Stimulated activated CD8-positive, alpha-beta memory T cell treated with anti-CD3 and anti-CD28 coated beads, Interleukin-2, amount 100 ng/mL, for 1 hour (primary cell): ENCODE results near the gene NEUROD2.

Experiments used
- DNase-seq, 2 donors: peaks; one replicate each; pipeline ENCODE4 v3.0.0-alpha.2; 2020; ENCODE audit warnings: low read depth in 2 of 2

The NEUROD2 gene

GRCh38 chr17:39618956-39619785 is 11.5 kb upstream of the NEUROD2 start:
- DNase-seq, result no peak

DNA sequence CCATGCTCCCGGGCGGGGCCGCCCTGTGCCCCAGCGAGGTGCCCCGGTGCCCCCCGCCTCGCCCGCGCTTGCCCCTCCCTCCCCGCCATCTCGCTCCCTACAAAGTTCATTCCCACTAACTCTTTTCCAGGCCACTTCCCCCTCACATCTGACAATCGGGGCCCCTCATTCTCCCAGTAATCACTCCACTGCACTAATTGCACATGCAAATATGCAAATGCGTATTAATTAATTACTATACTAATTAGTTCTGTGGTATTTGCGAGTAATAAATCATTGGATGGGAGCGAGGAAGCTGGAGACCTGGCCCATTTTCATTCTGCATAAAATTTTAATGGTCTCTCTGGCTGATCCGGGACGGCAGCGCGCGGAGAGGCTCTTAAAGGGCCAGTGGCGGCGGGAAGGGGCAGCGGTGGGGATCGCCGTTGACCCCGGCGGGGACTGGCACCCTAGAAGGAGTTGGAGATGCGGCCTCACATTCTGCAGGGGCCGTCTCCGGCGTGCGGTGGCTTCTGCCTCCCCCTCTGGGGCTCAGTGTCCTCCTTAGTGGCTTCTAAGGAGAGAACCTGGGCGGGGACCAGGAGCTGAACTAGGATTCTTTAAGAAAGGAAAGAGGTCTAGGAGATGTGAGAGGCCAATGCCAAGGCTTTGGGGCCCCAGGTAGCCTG is 10.7 kb upstream of the NEUROD2 start:
- no peak for DNase-seq

DNA sequence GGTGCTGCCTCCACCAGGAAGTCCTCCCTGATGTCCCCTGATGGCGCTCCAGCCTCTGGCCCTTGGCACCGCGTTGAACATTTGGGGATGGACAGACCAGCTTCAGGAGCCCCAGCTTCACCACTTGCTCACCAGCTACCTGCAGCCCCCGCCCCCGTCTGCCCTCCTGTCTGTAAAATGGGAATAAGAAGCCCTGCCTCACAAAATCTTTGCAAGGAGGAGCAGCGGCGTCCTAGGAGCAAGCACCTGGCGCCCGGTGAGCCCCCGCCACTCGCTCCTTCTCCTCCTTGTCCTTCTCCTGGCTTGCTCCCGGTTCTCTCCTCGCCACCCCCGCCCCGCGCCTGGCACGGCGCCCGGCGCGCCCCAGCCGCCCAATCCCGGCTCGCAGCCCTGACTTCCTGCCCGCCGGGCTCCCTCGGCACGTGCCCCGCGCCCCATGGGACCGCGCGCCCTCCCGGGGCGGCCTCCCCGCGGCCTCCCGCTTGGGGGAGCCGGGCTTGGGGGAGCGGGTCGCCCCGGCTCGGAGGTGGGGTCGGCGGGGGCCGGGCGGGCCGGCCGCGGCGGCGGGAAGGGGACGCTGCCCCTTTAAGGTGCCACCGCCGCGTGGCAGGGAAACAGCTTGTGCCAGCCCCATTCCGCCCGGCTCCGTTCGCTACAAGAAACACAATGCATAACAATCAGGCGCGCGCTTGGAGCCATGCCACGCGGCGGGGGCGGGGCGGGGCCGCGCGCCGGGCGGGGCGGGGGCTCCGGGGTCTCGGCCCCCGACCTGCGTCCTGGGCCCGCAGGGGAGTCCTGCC is 9.9 kb upstream of the NEUROD2 start:
- DNase-seq, result peak in 1 of 2 donors; percentile 24

DNA sequence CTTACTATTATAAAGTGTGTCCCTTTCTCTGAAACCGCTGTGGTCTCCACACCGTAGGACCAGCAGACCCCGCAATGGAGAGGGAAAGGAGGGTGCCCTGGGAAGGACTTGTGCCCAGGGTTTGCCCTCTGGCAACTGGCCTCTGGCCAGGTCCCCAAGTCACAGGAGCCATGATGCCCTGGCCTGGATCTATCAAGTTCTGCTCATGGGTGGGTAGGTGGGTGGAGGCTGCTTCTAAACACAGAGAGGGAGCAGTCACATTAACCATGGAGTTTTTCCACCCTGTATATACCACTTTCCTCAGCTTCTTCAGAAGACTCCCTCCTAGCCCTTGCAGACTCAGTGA is 9.4 kb upstream of the NEUROD2 start:
- no peak for DNase-seq

GRCh38 chr17:39615434-39615833 is 7.7 kb upstream of the NEUROD2 start:
- no peak for DNase-seq

DNA sequence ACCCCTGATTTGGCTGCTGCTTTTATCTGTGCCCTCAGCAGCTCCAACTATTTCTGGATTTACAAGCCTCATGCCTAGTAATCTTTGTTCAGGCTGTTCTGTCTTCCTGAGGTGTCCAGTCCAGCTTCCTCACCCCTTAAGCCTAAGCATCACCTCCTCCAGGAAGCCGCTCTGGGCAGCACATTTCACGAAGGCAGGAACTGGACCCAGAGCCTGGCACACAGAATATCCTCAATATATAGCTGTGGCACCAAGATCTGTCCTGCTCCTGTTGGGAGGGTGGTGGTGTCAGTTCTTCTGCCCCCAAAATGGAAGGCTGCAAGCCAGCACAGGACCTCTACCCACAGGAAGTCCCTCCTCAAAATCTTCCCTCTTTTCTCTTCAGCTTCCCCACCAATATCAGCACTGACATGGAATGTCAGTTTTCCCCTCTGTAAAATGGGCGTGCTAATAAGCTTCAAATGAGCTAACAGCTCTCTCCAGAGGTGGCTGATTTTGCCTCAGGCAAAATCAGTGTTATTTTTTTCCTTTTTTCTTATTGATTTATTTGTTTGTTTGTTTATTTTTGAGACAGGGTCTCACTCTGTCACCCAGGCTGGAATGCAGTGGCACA is 6.9 kb upstream of the NEUROD2 start:
- no peak for DNase-seq

- DNase-seq, result no peak
Measured at GRCh38 chr17:39612935-39613464, 5.3 kb upstream of the NEUROD2 start.

GRCh38 chr17:39612291-39612894 is 4.7 kb upstream of the NEUROD2 start:
- no peak for DNase-seq

- DNase-seq, result no peak
Measured at GRCh38 chr17:39611401-39612112, 3.8 kb upstream of the NEUROD2 start.

DNA sequence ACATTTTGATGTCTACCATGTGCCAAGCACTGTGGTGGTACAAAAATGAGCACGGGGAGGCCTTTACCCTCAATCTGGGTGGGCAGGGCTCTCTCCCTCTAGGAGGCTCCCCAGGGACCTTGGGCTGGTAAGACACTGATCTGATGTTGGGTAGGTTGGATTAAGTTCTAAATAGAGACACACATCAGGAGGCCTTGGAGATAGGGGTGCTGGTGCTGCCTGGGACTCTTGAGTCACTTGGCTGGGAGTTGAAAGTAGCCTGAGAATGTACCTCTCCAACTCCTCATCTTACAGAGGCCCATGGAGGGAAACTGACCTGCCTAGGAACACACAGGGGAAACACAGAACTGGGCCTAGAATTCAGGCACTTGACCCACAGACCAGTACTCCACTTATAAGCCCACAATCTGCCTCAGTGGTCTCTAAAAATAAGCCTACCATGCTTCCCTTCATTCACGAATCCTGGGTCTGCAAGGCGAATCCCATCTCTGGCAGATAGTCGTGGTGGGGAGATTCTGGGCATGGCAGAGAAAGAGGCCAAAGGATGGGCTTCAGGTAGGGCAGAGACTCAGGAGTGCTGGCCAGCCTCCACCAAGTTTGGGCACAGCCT is 1.8 kb upstream of the NEUROD2 start:
- DNase-seq, result no peak

GRCh38 chr17:39608142-39608981 is 642 bp upstream of the NEUROD2 start:
- no peak for DNase-seq

DNA sequence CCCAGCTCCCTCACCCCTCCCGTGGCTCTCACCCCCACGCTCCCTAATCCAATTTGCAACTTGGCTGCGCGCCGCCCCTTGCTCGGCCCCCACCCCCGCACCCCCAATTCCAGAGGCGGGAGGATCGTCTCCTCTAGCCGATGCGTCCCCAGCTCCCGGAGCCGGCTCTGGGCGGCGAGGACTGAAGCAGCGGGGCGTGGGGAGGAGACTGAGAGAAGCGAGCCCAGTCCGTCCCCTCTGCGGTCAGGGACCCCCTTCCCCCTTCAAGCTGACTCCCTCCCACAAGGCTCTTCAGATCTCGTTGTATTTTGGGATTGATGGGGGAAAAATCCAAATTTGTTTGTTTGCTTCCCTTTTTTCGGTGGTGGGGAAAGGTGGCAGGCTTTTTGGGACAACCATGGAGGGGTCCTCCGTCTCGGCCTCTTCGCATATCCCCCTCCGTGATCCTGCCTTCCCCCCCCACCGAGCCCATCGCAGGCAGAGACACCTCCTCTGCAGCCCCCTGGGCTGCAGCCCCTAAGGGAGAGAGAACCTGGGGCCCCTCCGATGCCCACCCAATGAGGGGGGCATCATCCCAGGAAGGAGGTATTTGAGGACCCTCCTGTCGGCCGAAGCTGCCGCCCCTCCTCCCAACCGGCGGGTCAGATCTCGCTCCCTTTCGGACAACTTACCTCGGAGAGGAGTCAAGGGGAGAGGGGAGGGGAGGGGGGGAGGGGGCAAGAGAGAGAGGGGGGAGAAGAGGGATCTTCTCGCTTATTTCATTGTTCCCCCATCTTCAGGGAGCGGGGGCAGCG is 466 bp downstream of the NEUROD2 start:
- DNase-seq, result no peak

DNA sequence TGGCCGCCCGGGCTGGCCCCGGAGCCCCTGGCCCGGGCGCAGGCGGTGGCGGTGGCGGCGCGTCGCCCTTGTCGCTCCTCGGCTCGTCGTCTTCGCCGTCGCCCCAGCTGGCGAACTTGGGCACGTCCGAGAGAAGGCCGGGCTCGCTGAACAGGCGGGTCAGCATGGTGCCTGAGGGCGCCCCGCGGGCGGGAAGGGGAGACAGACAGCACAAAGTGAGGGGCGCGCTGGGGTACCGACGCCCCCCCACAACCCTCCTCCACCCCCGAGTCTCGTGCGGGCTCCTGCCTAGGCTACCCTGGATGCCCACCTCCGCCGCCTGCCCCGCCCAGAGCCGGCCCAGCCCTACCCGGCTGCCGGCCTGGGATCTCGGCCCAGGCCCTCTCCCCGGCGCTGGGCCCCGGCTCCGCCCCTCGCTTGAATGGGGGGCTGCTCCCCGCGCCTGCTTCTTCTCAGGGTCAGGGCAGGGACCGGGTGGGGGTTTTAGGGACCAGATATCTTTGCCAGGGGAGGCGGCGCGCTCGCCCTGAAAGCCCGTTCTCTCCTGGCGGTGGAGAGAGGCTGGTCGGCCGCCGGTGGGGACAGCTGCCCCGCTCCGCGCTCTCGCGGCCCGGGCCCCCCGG is 1.2 kb downstream of the NEUROD2 start:
- no peak for DNase-seq

DNA sequence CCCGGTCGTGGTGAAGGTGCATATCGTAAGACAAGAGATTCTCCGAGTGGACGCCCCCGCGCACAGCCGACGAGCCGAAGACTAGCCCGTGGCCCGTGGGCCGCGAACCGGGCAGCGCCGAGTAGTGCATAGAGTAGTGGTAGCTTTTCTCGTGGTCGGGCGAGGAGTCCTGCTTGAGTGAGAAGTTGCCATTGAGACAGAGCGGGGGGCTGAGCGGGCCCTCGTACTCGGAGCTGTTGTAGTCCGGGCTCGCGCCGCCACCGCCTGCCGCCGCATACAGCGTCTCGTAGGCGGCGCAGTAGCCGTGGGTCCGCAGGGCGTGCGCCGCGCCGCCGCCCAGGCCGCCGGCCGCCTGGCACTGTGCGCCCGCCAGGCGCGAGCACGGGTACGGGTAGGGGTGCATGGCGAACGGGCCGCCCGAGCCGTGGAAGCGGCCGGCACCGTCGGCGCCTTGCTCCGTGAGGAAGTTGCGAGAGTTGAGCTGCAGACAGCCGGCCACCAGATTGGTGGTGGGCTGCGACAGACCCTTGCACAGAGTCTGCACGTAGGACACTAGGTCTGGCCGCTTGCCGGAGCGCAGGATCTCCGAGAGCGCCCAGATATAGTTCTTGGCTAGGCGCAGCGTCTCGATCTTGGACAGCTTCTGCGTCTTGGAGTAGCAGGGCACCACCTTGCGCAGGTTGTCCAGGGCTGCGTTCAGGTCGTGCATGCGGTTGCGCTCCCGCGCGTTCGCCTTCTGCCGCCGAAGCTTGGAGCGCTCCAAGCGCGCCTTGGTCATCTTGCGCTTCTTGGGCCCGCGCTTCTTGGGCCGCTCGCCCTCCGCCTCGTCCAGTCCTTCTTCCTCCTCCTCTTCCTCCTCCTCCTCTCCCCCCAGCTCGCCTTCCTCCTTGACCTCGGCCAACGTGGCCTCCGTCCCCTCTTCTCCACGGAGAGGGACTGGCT is 2.0 kb downstream of the NEUROD2 start:
- no peak for DNase-seq

DNA sequence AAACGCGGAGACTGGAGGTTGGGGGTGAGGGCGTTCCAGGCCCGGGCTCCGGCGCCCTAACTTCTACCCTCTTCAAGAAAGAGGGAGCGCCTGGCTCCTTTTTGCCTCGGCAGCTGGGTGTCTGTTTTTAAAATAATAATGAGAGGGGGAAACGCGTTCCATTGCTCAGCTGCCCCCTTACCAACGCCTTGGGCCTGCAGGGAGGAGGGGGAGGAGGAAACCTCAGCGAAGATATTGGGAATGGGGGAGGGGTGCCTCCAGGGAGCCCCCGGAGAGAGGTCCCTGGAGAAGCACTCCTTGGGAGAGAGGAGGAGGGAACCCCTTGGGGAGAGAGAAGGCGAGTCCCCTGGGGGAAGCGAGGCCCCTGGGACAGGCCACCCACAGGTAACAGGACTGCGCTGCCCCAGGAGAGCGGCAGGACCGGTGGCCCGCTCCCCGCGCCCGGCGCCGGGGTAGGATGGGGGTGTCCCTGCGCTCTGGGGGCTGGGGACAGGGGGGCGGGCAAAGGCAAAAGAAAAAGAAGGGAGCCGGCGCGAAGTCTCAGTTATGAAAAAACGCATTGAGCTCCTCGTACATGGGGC is 2.7 kb downstream of the NEUROD2 start:
- DNase-seq, result no peak

DNA sequence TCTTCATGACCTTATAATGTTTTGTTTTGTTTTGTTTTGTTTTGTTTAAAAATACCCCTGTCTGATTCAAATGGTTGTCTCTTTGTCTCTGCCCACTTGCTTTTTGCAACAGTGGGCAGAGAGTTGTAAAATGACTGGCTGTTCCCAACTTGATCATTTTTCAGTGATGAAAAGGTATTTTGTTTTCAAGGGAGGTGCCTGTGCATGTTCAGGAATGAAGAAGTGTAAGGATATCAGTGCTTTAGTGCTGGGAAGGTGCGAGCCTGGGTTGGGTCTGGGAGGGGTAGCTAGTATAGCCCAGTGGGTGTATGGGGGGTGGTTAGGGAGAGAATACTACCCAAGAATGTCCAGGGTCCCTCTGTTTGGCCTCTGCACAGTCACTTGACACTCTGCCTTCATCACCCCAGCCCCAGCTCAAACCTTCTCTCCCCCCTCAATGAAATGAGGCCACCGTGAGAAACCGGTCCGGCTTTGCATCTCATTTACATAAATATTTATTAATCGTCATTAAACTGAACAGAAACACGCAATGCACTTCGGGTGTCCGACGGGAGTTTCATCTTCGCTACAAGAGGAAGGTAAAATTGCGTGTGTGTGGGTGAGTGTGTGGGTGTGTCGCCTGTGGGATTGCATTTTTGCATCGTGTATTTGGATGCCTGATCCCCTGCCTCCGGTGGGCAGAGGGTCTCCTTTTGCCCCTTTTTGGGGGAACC is 4.3 kb downstream of the NEUROD2 start:
- DNase-seq, result no peak
